H1 (cell line): ENCODE measurements around the gene LRIT2. TPM values are rescaled to one million over a fixed set of nuclear protein-coding genes. Genes with fewer than 3 reads are reported as not detected.

Experiments used
- CTCF ChIA-PET: fragments of 300-600 bp; sonication (Branson Sonifier 250); formaldehyde crosslinking; loops from one replicate; lab custom pipeline; 2021; ENCODE audit not compliant: partially characterized antibody; lab: Charles Lee
- POLR2A ChIA-PET: fragments of 300-600 bp; sonication (Branson Sonifier 250); formaldehyde crosslinking; loops from one replicate; lab custom pipeline; 2021; ENCODE audit warnings: inconsistent platforms; ENCODE audit not compliant: partially characterized antibody; lab: Charles Lee
- DNase-seq, 2 experiments: peaks; one replicate each; pipeline versions ENCODE4 v3.0.0 to v3.0.0-alpha.2; 2010 to 2022; ENCODE audit warnings: low spot score in 2 of 2, low read depth in 1 of 2, mixed read lengths in 1 of 2
- FAIRE-seq: peaks from 2 replicates; lab custom pipeline; 2011; peaks lifted over from hg19 to GRCh38; lab: Jason Lieb, UNC
- H2AFZ ChIP-seq: 2 replicates; pipeline ENCODE4 v1.8.1; 2012; ENCODE audit warnings: low read length, inconsistent platforms
- H2AK5ac ChIP-seq: 2 replicates; pipeline ENCODE4 v1.6.1; 2013; ENCODE audit warnings: low read depth, low read length
- H2BK120ac ChIP-seq: replicated peaks from 2 replicates; pipeline ENCODE3; 2013; ENCODE audit warnings: low read depth, low read length, inconsistent platforms
- H2BK12ac ChIP-seq: 2 replicates; pipeline ENCODE4 v1.6.1; 2013; ENCODE audit warnings: low read depth, low read length
- H2BK15ac ChIP-seq: 2 replicates; pipeline ENCODE4 v1.6.1; 2013; ENCODE audit warnings: low read length
- H2BK20ac ChIP-seq: 2 replicates; pipeline ENCODE4 v1.6.1; 2013; ENCODE audit warnings: low read length
- H2BK5ac ChIP-seq: 2 replicates; pipeline ENCODE4 v1.6.1; 2013; ENCODE audit warnings: low read depth, low read length
- H3K14ac ChIP-seq: 2 replicates; pipeline ENCODE4 v1.6.1; 2013; ENCODE audit warnings: inconsistent platforms; ENCODE audit not compliant: insufficient read length
- H3K18ac ChIP-seq: 2 replicates; pipeline ENCODE4 v1.6.1; 2013; ENCODE audit warnings: low read length; ENCODE audit errors: extremely low read depth
- H3K23ac ChIP-seq: 2 replicates; pipeline ENCODE4 v1.6.1; 2013; ENCODE audit warnings: inconsistent platforms; ENCODE audit not compliant: insufficient read length
- H3K23me2 ChIP-seq: 2 replicates; pipeline ENCODE4 v1.6.1; 2013; ENCODE audit warnings: low read depth, low read length
- H3K27ac ChIP-seq: 2 replicates; pipeline ENCODE4 v1.6.1; 2011; ENCODE audit warnings: low read depth, low read length, inconsistent platforms
- H3K27me3 ChIP-seq, 4 experiments: replicated peaks in 1 of 4; 1 replicate in 1 of 4; 2 replicates in 3 of 4; pipeline versions ENCODE4 v1.6.1 to v1.8.1; 2011 to 2013; ENCODE audit warnings: low read length in 3 of 4, mild to moderate bottlenecking in 3 of 4, inconsistent platforms in 2 of 4, mixed read lengths in 2 of 4, moderate library complexity in 1 of 4; ENCODE audit not compliant: control insufficient read depth in 3 of 4, insufficient read depth in 3 of 4; ENCODE audit errors: extremely low read depth in 1 of 4
- H3K36me3 ChIP-seq, 4 experiments: 2 replicates each; pipeline versions ENCODE4 v1.6.1 to v1.8.1; 2011 to 2013; ENCODE audit warnings: mild to moderate bottlenecking in 4 of 4, low read length in 3 of 4, moderate library complexity in 2 of 4, control low read depth in 1 of 4, inconsistent platforms in 1 of 4; ENCODE audit not compliant: insufficient read depth in 4 of 4, control insufficient read depth in 2 of 4
- H3K4ac ChIP-seq: replicated peaks from 2 replicates; pipeline ENCODE3; 2013; ENCODE audit warnings: low read length, low read depth, mixed read lengths, inconsistent platforms; ENCODE audit not compliant: insufficient read length
- H3K4me1 ChIP-seq, 4 experiments: replicated peaks in 1 of 4; 1 replicate in 1 of 4; 2 replicates in 3 of 4; pipeline versions ENCODE4 v1.6.1 to v1.8.1; 2011 to 2013; ENCODE audit warnings: low read length in 3 of 4, inconsistent platforms in 2 of 4, mixed read lengths in 1 of 4; ENCODE audit not compliant: insufficient read depth in 4 of 4, control insufficient read depth in 3 of 4
- H3K4me2 ChIP-seq, 2 experiments: 2 replicates each; pipeline versions ENCODE4 v1.6.1 to v1.8.1; 2011 to 2013; ENCODE audit warnings: low read depth in 2 of 2, low read length in 2 of 2, control low read depth in 1 of 2, inconsistent platforms in 1 of 2, mild to moderate bottlenecking in 1 of 2; ENCODE audit not compliant: insufficient read depth in 1 of 2
- H3K4me3 ChIP-seq, 4 experiments: fragments of 200-600, 300-600 bp in 1 of 4; sonication (generic), shearing (Covaris generic), sonication (Bioruptor Twin) in 1 of 4; 2 replicates each; pipeline versions ENCODE4 v1.5.1 to v1.8.1; 2011 to 2016; ENCODE audit warnings: low read length in 4 of 4, low read depth in 3 of 4, control low read depth in 2 of 4, inconsistent platforms in 2 of 4, mild to moderate bottlenecking in 2 of 4, mixed read lengths in 1 of 4, moderate library complexity in 1 of 4; ENCODE audit not compliant: insufficient read depth in 2 of 4; ENCODE audit errors: extremely low read depth in 1 of 4
- H3K56ac ChIP-seq: replicated peaks from 2 replicates; pipeline ENCODE3; 2013; ENCODE audit warnings: low read depth, mild to moderate bottlenecking, mixed read lengths, low read length, inconsistent platforms; ENCODE audit not compliant: insufficient read length
- H3K79me1 ChIP-seq: 2 replicates; pipeline ENCODE4 v1.6.1; 2013; ENCODE audit warnings: low read depth, low read length, control low read depth
- H3K79me2 ChIP-seq, 2 experiments: 2 replicates each; pipeline versions ENCODE4 v1.6.1 to v1.8.1; 2012 to 2013; ENCODE audit warnings: low read length in 2 of 2, mild to moderate bottlenecking in 2 of 2, inconsistent platforms in 1 of 2; ENCODE audit not compliant: insufficient read depth in 2 of 2, control insufficient read depth in 1 of 2
- H3K9ac ChIP-seq, 4 experiments: replicated peaks in 1 of 4; 1 replicate in 1 of 4; 2 replicates in 3 of 4; pipeline versions ENCODE4 v1.6.1 to v1.8.1; 2011 to 2013; ENCODE audit warnings: low read depth in 3 of 4, low read length in 3 of 4, control low read depth in 2 of 4, mild to moderate bottlenecking in 2 of 4, moderate library complexity in 2 of 4, inconsistent platforms in 1 of 4; ENCODE audit errors: extremely low read depth in 1 of 4
- H3K9me3 ChIP-seq, 2 experiments: 2 replicates each; pipeline versions ENCODE4 v1.6.1 to v1.8.1; 2012 to 2013; ENCODE audit warnings: mild to moderate bottlenecking in 2 of 2, moderate library complexity in 2 of 2, control low read depth in 1 of 2, inconsistent platforms in 1 of 2, low read depth in 1 of 2, low read length in 1 of 2, mixed read lengths in 1 of 2; ENCODE audit not compliant: insufficient read depth in 2 of 2
- H4K20me1 ChIP-seq, 2 experiments: replicated peaks in 1 of 2; 2 replicates each; pipeline versions ENCODE3 to v1.8.1; 2011 to 2013; ENCODE audit warnings: inconsistent platforms in 2 of 2, low read length in 2 of 2, mild to moderate bottlenecking in 1 of 2; ENCODE audit not compliant: insufficient read depth in 2 of 2, control insufficient read depth in 1 of 2
- H4K5ac ChIP-seq: 2 replicates; pipeline ENCODE4 v1.6.1; 2013; ENCODE audit warnings: low read length, low read depth, mixed read lengths, inconsistent platforms; ENCODE audit not compliant: insufficient read length
- H4K8ac ChIP-seq: 2 replicates; pipeline ENCODE4 v1.8.0; 2013; ENCODE audit warnings: mild to moderate bottlenecking, moderate library complexity, low read length, inconsistent platforms; ENCODE audit not compliant: insufficient read depth; ENCODE audit errors: extremely low read depth
- H4K91ac ChIP-seq: replicated peaks from 2 replicates; pipeline ENCODE3; 2013; ENCODE audit warnings: low read length, mixed read lengths, inconsistent platforms; ENCODE audit not compliant: insufficient read length
- ATF2 ChIP-seq: IDR thresholded peaks from 2 replicates; pipeline ENCODE4 v1.6.1; 2012; ENCODE audit warnings: low read length, inconsistent platforms
- ATF3 ChIP-seq: IDR thresholded peaks from 2 replicates; pipeline ENCODE4 v1.6.1; 2011; ENCODE audit warnings: low read depth, mild to moderate bottlenecking, low read length; ENCODE audit not compliant: insufficient read depth
- NANOG ChIP-seq: IDR thresholded peaks from 2 replicates; pipeline ENCODE4 v1.6.1; 2011; ENCODE audit warnings: low read length, low read depth, mild to moderate bottlenecking, inconsistent platforms; ENCODE audit not compliant: insufficient read depth, poor library complexity, severe bottlenecking
- RFX5 ChIP-seq: IDR thresholded peaks from 2 replicates; pipeline ENCODE4 v1.6.1; 2011; ENCODE audit warnings: low read depth, low read length, improper control_type of control experiment, borderline replicate concordance
- SAP30 ChIP-seq: fragments of 300-600 bp; sonication (generic); IDR thresholded peaks from 2 replicates; pipeline ENCODE4 v1.7.1; 2012; ENCODE audit warnings: low read length, moderate library complexity, mild to moderate bottlenecking, inconsistent platforms; ENCODE audit not compliant: insufficient read depth, insufficient replicate concordance
- WGBS, 2 experiments: shearing (Covaris generic) in 1 of 2; methylation state at CpG; one replicate each; pipeline versions ENCODE4 v1.1.6 to v1.1.7; 2013 to 2015; ENCODE audit warnings: low lambda C conversion rate in 2 of 2, mixed read lengths in 2 of 2, inconsistent platforms in 1 of 2, low coverage in 1 of 2, missing lambda C conversion rate in 1 of 2; ENCODE audit not compliant: insufficient replicate concordance in 2 of 2, insufficient coverage in 1 of 2, insufficient read length in 1 of 2; ENCODE audit errors: extremely low coverage in 1 of 2, missing lambda C conversion rate in 1 of 2; 5-methylcytosine and 5-hydroxymethylcytosine counted together
- polyA plus RNA-seq, 7 experiments: library from polyadenylated mRNA; depleted of rRNA in 3 of 7; stranded (reverse) in 5 of 7; unstranded in 2 of 7; fragments of >200 nt in 5 of 7; fragments of 200-250 nt in 2 of 7; gene quantifications; 1 replicate in 5 of 7; 2 replicates in 1 of 7; 4 replicates in 1 of 7; pipeline versions ENCODE4 v1.2.1 to v1.2.3, GENCODE V29; 2011 to 2013; ENCODE audit warnings: missing spikeins in 2 of 7, mixed read lengths in 2 of 7
- total RNA-seq: library from RNA; stranded (reverse); fragmentation: NEBNext Ultra II Directional; extraction: Animal tissue kit (Norgen Biotek cat#: 25700); gene quantifications from 2 replicates; pipeline ENCODE4 v1.2.1, GENCODE V29; 2021

LRIT2 gene
- total and polyA plus RNA-seq, 2 of the 8 experiments (the other 6 are each of a cell fraction or from before 2014, with no cell fraction given), result not detected

GRCh38 chr10:84198206-84198915 lies 27.0 kb downstream of the LRIT2 start:
- H3K23me2 ChIP-seq, result peaks cover 12% of the 10 kb centered on the region; the same call in 1 of the 2 replicates
- no peaks in the 10 kb centered on the region for H3K79me2 ChIP-seq
- no peak overlapping the region for H3K4ac ChIP-seq
- no peak overlapping the region for H3K9ac ChIP-seq
- H2BK120ac ChIP-seq, result no peak overlapping the region
- CTCF ChIA-PET, result interaction anchor here (0.7 to 8.6 kb wide), 5 partner anchors 16 to 87 kb away, joined by 3 to 64 read pairs (median 5); no protein-coding TSS in a partner anchor
- no peaks in the 10 kb centered on the region for H3K9me3 ChIP-seq
- H3K18ac ChIP-seq, result no peak overlapping the region
- no peak overlapping the region for H2AFZ ChIP-seq
- H3K56ac ChIP-seq, result no peak overlapping the region
- no peak overlapping the region for H2BK20ac ChIP-seq
- no peak for DNase-seq
- H3K4me2 ChIP-seq, result no peak overlapping the region
- TF ChIP-seq SAP30, result no peak
- no peak for TF ChIP-seq ATF2
- no peak for TF ChIP-seq NANOG
- no peak for TF ChIP-seq ATF3
- TF ChIP-seq RFX5, result no peak
- H3K27ac ChIP-seq, result no peak overlapping the region
- H4K5ac ChIP-seq, result no peak overlapping the region
- no peak for FAIRE-seq
- H4K91ac ChIP-seq, result no peak overlapping the region
- no peaks in the 10 kb centered on the region for H3K36me3 ChIP-seq
- H4K8ac ChIP-seq, result no peak overlapping the region
- H3K23ac ChIP-seq, result no peak overlapping the region
- 90% methylated on average over 7 of the region's 7 CpGs; no CpG with 5 or more reads in 1 of the 2 experiments for WGBS, 2 experiments
- no peak overlapping the region for H3K14ac ChIP-seq
- no peak overlapping the region for H2AK5ac ChIP-seq
- no peak overlapping the region for H2BK5ac ChIP-seq
- H4K20me1 ChIP-seq, result peaks cover 0 to 6% of the 10 kb centered on the region in 2 experiments
- H2BK15ac ChIP-seq, result no peak overlapping the region
- H2BK12ac ChIP-seq, result no peak overlapping the region
- H3K79me1 ChIP-seq, result no peaks in the 10 kb centered on the region
- peaks cover 0 to 5% (median 2%) of the 10 kb centered on the region in 4 experiments; a peak in 4 of 7 replicates for H3K4me1 ChIP-seq
- POLR2A ChIA-PET, result interaction anchor here (1.0 kb wide), 1 partner anchor 58 kb away, joined by 3 read pairs; no protein-coding TSS in a partner anchor
- peaks cover 2 to 34% (median 28%) of the 10 kb centered on the region in 4 experiments for H3K27me3 ChIP-seq
- no peak overlapping the region for H3K4me3 ChIP-seq
